ENCODE measurements around the gene DCTN3.

DCTN3 gene

DNA sequence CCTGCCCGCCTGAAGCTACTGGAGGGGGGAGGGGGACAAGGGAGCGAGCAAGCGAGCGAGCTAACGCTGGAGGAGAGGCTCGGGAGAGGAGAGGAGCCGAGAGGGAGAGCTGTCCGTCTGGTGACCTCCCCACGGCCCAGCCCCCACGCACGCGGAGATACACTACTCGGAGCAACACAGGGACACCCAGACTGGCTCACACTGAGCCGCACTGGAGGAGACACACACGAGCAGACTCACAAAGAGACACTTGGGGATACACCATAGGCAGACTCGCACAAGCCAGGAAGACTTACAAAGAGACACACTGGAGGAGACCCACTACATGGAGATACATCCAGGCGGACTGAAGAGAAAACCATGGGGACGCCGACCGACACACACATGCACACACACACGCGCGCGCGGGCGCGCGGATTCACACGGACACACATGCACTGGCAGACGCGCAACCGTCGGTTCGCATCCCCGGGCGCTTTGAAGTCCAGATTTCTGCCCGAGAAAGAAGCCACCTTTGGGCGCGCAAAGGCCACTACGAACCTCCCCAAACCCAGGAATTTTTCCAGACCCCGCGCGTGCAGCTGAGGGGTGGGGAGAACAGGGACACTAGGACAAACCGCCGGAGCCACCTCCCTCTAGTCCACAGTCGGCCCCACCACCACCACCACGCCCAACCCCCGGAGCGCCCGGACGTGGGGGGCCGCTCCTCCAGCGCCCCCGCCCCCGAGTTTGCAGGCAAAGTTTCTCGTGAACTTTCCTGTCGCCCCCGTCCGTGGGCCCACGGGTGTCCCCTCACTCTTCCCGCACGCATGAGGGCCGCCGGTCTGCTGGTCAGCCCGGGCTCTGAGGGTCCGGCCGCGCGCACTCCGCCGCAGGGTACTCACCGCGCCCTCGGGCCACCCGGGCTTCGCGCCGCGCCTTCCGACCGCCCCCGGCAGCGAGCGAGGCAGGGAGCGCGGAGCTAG is 31.3 kb downstream of the DCTN3 start:
- DNase-seq = no peak

DNA sequence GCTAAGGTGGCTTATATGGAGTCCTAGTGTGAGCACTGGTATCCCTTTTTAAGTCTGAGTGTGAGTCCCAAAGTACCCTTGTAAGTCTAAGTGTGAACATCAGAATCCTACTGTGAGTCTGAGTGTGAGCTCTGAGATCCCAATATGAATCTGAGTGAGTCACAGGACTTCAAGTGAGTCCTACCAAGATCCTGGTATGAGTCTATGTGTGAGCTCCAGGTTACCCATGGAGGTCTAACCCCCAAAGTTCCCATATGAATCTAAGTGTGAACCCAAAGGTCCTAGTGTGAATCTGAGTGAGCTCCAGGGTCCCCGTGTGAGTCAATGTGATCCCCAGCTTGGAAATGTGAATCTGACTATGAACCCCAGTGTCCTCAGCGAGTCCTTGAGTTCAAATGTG is 33.0 kb downstream of the DCTN3 start:
- no peak for DNase-seq

DNA sequence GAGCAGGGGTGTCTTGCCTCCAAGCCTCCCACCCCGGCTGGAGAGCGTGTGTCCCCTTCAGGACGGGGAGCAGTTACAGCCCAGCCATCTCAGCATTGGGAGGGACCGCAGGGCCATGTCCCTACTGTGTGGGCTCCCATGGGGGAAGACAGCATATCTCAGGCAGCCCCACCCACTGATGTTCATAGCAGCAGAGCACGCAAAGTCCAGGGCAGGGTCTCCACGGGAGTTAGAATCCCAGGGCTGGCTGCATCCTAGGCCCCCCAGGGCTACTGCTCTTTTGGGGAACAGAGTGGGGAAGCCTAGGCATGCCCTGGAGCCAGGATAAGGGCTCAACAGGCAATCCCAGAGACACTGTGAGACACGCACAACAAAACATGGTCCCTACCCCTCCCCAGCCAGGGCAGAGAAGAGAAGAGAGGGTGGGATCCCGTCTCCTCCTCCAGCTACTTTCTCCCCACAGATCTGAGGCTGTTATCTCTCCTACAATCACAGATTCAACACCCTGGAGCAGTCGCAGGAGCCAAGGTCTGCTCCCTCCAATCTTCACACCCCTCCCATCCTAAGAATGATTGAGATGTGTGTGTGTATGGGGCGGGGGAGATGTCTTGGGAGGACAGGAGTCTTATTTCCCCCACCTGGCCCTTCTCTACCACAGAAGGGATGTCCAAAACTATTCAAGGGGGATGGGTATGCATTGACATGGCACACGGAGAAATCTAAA is 34.2 kb downstream of the DCTN3 start:
- DNase-seq = no peak

DNA sequence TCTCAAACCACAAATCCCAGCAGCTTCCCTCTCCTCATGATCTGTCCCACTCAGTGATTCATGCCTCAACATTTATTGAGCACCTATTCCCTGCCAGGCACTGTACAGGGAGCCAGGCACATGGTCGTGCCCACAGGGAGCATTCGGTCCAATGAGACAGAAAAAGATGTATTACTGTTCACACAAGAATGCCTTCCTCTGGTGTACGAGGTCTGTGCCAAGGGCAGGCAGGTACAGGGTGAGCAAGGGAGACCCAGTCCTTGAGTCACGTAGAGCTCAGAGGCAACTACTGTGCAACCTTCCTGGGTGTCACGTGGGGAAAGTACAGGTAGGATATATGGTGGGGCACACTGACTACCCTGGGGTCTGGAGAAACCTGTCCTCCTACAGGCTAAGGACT is 35.3 kb downstream of the DCTN3 start:
- DNase-seq = no peak

DNA sequence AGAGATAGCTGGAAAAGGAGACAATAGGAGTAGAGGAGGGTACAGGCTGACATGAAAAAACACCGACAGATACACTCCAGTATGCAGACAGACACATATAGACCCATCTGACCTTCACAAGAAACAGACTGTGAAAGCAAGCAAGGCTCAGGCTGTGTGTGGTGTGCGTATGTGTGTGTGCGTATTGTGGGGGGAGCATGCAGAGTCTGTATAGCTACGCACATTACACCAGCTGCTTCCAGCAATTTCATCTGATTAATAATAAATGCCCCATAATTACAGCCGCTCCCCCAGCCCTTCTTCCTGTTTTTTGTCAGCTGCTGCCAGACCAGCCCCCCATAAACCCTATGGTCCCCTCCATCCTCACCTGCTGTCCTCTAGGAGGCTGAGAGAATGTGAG is 37.5 kb downstream of the DCTN3 start:
- DNase-seq = no peak

DNA sequence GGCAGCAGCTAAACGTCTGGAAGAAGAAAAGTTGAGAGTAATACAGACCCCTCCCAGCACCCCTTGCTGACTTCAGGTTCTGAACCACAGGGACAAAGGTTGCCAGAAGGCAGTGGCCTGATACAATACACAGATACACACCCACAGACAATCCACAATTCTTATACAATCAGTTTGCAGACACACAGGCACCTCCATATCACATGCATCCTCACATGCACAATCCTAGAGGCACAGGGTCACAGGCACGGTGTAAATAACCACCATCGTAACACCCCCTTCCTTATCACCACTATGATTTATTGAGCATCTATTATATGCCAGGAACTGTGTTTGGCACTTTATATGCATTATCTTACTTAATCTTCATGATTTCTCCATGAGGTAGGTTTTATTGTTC is 39.0 kb downstream of the DCTN3 start:
- no peak for DNase-seq

DNA sequence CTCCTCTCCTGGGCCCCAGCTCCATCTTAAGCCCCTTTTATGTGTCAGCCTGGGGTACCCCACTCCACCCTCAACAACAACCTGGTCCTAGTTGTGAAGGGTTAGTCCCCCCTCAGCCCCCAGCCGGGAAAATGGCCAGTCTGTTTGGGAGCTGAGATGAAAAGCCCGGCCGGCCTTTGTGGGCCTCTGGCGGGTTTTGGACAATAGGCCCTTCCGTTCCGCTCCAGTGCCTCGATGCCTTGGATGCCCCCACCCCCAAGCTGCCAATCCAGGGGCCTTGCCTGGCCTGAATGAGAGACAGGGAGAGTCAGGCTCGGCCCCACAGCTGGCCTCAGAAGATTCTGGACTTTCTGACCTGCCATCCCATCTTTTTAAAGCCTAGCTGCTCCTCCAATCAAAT is 39.9 kb downstream of the DCTN3 start:
- DNase-seq = no peak

DNA sequence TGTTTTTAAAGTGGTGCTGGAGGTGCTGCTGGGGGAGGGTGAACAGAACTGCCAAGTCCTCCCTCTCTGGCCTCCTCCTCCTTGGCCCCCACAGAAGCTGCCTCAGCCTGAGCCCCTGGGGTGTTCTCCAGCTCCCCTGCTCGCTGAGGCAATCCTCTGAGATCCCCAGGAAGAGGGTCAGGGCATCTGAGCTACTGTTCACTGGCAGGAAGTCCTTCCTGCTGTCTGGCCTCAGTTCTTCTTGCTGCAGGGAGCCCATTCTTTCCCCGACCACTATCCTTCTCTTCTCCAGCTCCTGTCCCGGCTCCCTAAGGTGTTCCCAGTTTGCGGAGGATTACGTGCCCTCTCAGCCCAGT is 40.5 kb downstream of the DCTN3 start:
- DNase-seq = no peak

DNA sequence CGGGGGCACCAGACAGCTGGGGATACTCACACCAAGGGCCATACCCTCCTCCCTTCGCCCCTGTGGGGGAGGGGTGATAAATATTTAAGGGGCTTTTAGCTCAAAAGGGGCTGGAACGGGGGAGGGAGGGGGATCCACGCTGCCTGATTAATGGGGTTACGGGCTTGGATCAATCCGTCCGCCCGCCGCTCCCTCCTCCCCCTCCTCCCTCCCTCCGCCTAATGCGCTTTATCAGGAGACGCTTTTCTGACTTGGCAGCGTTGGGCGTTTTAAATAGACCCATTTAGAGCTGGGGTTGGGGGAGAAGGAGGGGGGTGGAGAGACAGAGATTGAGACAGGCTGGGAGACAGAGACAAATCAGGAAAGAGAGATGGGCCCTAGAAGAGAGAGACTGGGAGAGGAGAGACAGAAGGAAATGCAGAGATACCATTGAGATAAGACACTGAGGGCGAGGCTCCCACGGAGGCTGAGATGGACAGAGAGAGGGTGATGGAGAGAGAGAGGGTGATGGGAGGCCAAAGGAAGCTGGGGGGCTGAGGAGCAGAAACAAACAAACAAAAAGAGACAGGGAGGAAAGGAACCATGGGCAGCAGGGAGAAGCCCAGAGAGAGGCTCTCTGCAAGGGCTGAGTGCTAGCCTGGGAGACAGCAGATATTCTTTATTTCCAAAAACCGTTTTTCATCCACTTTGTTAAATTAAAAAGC is 41.0 kb downstream of the DCTN3 start:
- no peak for DNase-seq

DNA sequence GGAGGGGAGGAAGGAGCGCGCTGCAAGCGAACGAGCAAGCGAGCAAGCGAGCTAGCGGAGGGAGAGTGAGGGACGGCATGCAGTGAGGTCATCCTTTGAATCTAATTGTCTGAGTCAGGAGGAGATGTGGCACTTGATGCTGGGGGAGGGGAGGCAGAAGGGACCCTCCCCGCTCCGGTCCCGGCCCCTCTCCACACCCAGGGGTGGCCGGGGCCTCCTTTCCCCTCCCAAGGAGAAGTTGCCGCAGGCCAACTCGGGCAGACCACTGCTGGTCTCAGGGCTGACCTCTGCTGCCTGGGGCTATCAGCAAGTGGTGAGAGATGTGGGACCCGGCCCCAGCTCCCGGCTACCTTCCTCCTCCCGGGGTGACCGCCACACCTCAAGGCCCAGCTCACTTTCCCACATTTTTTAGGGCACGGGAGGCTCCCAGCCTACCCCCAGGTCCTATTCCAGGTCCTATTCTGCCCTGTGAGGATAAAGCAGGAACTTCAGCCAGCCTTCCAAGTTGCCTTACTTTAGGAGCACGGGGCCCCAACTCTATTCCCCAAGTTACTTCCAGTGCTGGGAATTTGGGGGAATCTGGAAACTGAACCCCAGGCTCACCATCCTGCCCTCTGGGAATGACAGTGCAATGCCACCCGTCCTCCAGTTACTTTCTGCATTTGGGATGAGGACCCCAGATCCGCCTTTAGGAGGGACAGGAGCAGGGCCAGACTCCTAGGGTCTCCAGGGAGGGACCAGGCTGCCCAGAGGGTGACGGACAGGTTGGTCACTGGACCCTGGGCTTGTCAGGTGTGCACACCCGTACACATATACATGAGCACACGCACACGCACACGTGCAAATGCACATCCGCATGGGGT is 41.8 kb downstream of the DCTN3 start:
- DNase-seq = no peak

DNA sequence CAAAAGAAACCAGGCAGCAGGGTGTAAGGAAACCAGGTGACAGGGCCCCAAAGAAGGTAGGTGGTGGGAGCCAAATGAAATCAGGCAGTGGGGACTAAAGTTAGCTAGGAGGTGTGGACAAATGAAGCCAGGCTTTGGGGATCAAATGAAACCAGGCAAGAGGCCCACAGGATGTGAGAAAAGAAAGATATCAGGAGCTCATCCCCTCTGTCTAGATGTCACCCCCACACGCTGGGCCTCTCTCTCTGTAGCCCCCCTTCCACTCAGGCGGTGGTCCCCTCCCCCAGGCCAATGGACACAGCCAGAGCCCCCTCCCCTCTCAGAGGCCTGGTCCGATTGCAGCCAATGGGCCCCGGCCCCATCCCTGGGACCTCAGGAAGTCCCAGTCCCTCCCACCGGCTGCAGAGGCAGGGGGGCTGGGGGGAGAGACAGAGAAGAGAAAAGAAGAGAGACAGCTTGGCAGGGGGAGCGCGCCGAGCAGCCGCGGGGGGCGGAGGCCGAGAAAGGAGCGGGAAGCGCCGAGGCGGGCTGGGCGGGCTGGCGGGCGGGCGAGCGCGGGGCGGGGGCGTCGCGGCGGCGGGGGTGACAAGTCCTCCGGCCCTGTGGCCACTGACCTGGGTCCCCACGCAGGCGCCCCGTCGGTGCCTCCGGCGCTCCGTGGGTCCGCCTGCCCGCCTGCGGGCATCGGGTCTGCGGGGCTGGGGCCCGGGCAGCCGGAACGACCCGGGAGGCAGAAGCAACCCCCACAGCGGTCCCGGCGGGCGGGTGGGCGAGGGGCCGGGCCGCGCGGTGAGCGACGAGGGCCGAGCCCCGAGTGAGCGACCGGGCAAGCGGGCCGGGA is 42.7 kb downstream of the DCTN3 start:
- DNase-seq = no peak

DNA sequence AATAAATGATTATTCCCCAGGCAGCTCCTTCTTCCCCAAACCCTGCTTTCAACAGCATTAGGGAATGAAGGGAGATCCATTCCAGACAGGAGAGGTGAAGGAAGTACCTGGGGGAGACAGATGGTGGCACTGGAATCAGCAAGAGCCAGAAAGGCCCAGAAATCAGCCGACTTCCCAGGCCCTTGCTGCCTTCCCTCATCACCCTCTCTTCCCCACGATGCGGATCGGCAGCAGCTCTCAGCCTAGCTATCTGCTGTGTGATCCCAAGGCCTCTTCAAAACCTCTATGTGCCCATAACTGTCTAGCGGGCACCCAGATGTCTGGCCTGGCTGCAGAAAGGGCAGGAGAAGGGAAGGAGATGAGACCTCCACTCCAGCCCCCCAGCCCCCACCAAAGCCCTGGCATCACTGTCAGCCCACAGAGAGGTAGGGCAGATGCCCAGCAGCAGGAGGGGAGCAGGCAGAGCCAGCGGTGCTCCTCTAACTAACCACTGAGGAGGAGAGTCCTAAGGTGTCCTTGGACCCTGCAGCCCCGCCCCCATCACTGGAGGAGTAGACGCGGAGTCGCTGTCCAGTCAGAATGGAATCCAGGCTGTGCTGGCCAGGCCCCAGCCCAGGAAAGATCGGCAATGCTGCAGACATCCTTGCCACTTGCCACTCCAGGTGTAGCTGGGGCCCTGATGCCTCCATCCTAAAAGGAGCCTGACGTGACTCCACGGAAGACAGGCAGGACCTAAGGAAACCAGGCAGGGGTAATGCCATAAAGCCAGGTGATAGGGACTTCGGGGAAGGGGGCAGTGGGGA is 43.5 kb downstream of the DCTN3 start:
- DNase-seq = no peak

DNA sequence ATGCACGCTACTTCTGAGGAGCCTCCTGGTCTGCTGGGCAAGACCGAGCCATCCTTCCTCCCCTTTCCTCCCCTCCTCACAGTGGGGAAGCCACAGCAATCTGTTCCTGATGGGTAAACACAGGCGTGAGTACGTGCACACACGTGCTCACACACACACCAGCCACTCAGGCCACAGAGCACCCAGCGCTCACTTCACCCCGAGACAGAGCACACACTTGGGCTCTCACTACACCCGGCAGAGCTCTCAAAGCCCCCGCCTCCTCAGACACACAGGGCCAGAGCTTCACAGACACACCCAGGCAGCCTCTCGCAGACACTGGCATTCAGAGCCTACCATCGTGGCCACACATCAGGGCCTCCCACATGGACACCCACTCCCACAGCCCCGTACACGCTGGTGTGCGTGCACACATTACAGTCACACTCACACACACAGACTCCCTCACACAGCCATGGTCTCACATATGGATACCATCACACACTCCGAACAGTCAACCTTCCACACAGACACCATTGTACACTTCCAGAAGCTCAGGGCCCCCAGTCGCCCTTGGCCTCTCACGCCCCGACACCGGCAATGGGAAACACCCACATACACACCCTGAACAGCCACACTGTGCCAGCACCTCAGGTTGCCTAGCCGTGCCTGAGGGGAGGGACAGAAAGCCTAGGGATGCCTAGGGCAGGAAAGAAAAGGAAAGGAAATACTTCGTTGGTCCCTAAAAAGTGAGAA is 44.3 kb downstream of the DCTN3 start:
- DNase-seq = no peak

DNA sequence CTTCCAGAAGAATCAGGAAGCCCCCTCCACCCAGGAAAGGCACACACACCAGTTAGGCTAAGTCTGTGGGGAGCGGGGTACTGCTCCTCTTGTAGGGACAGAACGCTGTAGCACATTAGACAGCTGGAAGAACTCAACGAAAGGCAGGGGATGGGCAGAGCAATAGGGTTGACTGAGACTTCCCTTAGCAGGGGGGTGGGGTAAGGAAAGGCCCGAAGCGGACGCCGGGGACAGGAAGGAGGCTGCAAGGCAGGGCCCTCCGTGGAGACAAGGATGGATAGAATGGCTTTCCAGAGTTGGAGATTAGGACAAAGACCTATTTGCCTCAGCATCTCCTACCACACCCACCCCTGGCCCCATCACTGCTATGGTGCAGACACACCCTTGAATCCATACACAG is 45.1 kb downstream of the DCTN3 start:
- no peak for DNase-seq

DNA sequence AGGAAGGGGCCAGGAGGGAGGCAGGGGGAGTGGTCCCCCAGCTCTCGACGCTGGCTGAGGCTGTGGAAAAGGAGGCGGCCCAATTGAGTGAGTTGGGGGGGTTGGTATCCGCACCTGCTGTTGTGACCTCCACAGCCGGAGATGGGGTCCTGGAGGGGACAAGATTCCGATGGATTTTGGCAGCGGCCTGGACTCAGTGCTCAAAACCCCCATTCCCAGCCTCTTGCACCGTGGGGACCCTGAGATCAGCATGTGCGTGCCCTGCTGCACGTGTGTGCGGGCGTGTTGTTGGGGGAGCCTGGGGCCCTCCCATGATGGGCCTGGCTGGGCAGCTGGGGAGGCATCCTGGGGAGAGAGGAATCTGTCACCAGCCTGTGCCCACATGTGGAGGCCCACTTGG is 45.7 kb downstream of the DCTN3 start:
- DNase-seq = no peak

DNA sequence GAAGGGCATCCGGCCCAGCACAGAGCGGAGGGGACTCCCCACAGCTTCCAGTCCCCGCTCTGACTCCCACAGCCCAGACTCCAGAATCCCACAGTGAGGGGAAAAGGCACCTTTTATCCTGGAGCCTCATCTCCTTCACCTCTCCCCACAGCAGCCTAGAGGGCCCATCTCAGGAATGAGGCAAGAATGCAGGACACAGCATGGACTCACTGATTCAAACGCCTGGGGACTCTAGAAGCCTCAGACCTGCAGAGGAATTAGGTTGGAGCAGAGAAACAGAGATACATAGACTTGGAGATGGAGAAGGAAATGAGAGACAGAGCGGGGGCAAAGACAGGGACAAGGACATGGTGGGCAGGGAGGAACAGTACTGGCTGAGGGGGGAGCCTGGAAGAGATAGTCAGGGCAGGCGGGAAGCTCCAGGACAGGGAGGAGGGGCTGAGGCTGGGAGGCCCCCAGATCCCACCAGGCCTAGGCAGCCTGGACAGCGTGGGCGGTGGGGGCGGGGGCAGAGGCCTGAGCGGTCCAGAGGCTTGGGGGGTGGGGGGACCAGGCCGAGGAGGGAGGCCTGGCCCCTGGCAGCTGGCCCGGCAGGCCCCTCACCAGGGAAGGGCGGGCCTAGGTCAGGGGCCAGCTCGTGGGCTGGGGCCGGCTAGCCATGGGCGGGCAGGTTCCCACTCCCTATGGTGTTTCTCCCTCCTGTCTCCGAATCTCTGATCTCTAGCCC is 46.5 kb downstream of the DCTN3 start:
- no peak for DNase-seq

DNA sequence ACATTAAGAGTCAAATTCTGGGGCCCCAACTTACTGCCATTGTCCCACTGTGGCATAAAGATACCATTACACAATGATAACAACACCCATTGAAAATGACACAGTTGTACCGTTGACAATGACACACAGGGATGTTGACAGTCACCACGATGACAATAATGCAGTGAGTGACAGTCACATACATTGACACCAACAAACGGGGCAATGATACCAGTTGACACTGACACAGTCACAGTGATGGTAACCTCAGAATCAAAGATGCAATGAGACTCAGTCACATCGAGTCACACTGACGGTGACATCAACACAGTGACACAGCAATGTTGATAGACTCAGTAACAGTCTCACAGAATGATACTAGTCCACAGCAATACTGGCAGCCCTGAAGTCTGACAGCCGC is 47.7 kb downstream of the DCTN3 start:
- DNase-seq = no peak

DNA sequence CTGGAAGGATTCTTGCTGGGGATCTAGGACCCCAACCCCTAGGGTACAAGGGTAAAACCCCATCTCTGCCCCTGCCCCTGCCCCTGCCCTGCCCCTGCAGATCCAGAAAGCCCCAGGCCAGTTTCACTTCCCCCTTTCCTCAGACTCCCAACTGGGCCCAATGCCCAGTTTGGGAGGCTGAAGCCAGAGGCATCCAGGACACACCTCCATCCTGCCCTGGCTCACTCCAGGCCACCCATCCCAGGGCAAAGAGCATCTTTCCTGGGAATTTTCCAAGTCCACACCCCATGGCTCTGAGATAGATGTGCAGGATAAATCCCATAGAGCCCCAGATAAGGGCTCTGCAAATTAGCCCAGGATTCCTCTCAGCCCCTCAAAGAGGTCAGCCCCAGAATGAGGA is 48.2 kb downstream of the DCTN3 start:
- no peak for DNase-seq

DNA sequence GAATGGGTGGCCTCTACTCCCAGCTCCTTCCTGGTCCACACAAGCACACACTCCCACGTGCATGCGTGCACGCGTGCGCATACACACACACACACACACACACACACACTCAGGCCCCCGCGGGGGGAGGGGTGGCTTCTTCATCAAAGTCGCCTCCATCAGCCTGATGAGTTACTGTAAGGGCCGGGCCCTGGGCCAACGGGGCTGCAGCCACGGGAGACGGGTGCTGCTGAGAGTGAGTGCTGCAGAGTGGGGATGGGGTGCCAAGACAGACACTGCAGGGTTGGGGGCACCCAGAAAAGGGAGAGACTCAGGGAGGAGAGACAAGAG is 48.8 kb downstream of the DCTN3 start:
- DNase-seq = no peak

Measured in NCI-H2081 treated with DMSO at 0.1 percent for 48 hours (cell line).